HCT116 (cell line): Measurements from ENCODE around the gene TNFRSF17. TPM values are rescaled to one million over a fixed set of nuclear protein-coding genes. Genes with fewer than 3 reads are reported as not detected.

ENCODE experiments used
- ATAC-seq: fragments of 200-7000 bp; cut with Tn5 transposase; 2 replicates; pipeline ENCODE4 v1.9.1; 2020; ENCODE audit warnings: mild to moderate bottlenecking, moderate library complexity
- BruUV-seq: library from RNA; stranded (reverse); fragments of 400-500 nt; replicated peaks from 2 replicates; lab custom pipeline; 2021; lab: Mats Ljungman, UMichigan
- CTCF ChIA-PET: fragments of 300-600 bp; sonication (Branson Sonifier 250); formaldehyde crosslinking; loops from one replicate; lab custom pipeline; 2021; ENCODE audit warnings: antibody characterized with exemption; lab: Charles Lee
- POLR2A ChIA-PET: fragments of 300-600, 350-600 bp; sonication (Branson Sonifier 250); formaldehyde crosslinking; loops from one replicate; lab custom pipeline; 2021; ENCODE audit warnings: antibody characterized with exemption; lab: Charles Lee
- RAD21 ChIA-PET, 2 experiments: fragments of 300-600 bp; sonication (Branson Sonifier 250); formaldehyde crosslinking; loops; one replicate each; lab custom pipeline; 2023; ENCODE audit warnings: low total read pairs in 2 of 2; ENCODE audit not compliant: uncharacterized antibody in 2 of 2, unreplicated experiment in 2 of 2, low non-redundant PET in 1 of 2; lab: Charles Lee
- DNase-seq: peaks from one replicate; pipeline ENCODE4 v3.0.0-alpha.2; 2010; ENCODE audit warnings: low read depth, low spot score
- H2AFZ ChIP-seq: fragments of 200-600 bp; shearing (Covaris generic), sonication (generic); 2 replicates; pipeline ENCODE4 v1.6.1; 2017; ENCODE audit warnings: low read depth, mixed run types, mixed read lengths, antibody characterized with exemption, low read length; ENCODE audit not compliant: poor library complexity, severe bottlenecking
- H3K27ac ChIP-seq: 2 replicates; pipeline ENCODE4 v1.5.1; 2012; ENCODE audit warnings: low read depth, low read length
- H3K27me3 ChIP-seq: fragments of 200-600 bp; sonication (generic); 2 replicates; pipeline ENCODE4 v1.6.1; 2016; ENCODE audit warnings: mixed run types, low read length, mixed read lengths; ENCODE audit not compliant: insufficient read depth
- H3K36me3 ChIP-seq, 2 experiments: fragments of 200-500 bp in 1 of 2; fragments of 200-600 bp in 1 of 2; sonication (Bioruptor generic) in 1 of 2; sonication (generic) in 1 of 2; 2 replicates each; pipeline versions ENCODE4 v1.5.1 to v1.6.1; 2014 to 2016; ENCODE audit warnings: low read length in 2 of 2, inconsistent platforms in 1 of 2, mixed read lengths in 1 of 2, mixed run types in 1 of 2; ENCODE audit not compliant: insufficient read depth in 2 of 2, control insufficient read depth in 1 of 2
- H3K4me1 ChIP-seq, 2 experiments: fragments of 200-600 bp in 1 of 2; sonication (generic) in 1 of 2; 2 replicates each; pipeline versions ENCODE4 v1.5.1 to v1.6.1; 2012 to 2017; ENCODE audit warnings: low read length in 2 of 2, inconsistent platforms in 1 of 2, mild to moderate bottlenecking in 1 of 2, mixed read lengths in 1 of 2, mixed run types in 1 of 2, moderate library complexity in 1 of 2; ENCODE audit not compliant: insufficient read depth in 2 of 2, control insufficient read depth in 1 of 2
- H3K4me2 ChIP-seq: fragments of 200-600 bp; sonication (generic); 2 replicates; pipeline ENCODE4 v1.6.1; 2017; ENCODE audit warnings: mixed run types, low read length, mixed read lengths
- H3K4me3 ChIP-seq, 2 experiments: fragments of 200-600 bp in 1 of 2; sonication (generic) in 1 of 2; replicated peaks in 1 of 2; 2 replicates each; pipeline ENCODE4 v1.5.1; 2011 to 2016; ENCODE audit warnings: low read length in 2 of 2, control low read depth in 1 of 2, low read depth in 1 of 2, mild to moderate bottlenecking in 1 of 2, mixed read lengths in 1 of 2, mixed run types in 1 of 2
- H3K79me2 ChIP-seq: fragments of 200-600 bp; sonication (generic); 2 replicates; pipeline ENCODE4 v1.6.1; 2017; ENCODE audit warnings: mild to moderate bottlenecking, mixed run types, low read length, moderate library complexity, mixed read lengths; ENCODE audit not compliant: insufficient read depth
- H3K9ac ChIP-seq: fragments of 200-600 bp; sonication (generic); 2 replicates; pipeline ENCODE4 v1.6.1; 2016; ENCODE audit warnings: low read length, mixed read lengths
- H3K9me2 ChIP-seq: fragments of 200-600 bp; sonication (generic), shearing (Covaris generic); 2 replicates; pipeline ENCODE4 v1.6.1; 2017; ENCODE audit warnings: mixed run types, mild to moderate bottlenecking, moderate library complexity; ENCODE audit not compliant: insufficient read depth
- H3K9me3 ChIP-seq, 2 experiments: fragments of 200-500 bp in 1 of 2; fragments of 200-600 bp in 1 of 2; sonication (Bioruptor generic) in 1 of 2; sonication (generic) in 1 of 2; 2 replicates each; pipeline ENCODE4 v1.6.1; 2014 to 2017; ENCODE audit warnings: low read length in 2 of 2, mixed read lengths in 2 of 2, inconsistent platforms in 1 of 2, low read depth in 1 of 2, mild to moderate bottlenecking in 1 of 2, mixed run types in 1 of 2, moderate library complexity in 1 of 2; ENCODE audit not compliant: control insufficient read depth in 1 of 2, insufficient read depth in 1 of 2
- H4K20me1 ChIP-seq: fragments of 200-600 bp; sonication (generic), shearing (Covaris generic); 2 replicates; pipeline ENCODE4 v1.6.1; 2017; ENCODE audit warnings: mixed run types, mild to moderate bottlenecking, moderate library complexity; ENCODE audit not compliant: insufficient read depth
- CTCF ChIP-seq, 3 experiments: fragments of 200-600 bp in 1 of 3; sonication (generic) in 1 of 3; IDR thresholded peaks in 2 of 3; conservative IDR thresholded peaks in 1 of 3; 2 replicates each; pipeline ENCODE4 v1.5.1; 2012 to 2017; ENCODE audit warnings: low read depth in 2 of 3, low read length in 2 of 3, antibody characterized with exemption in 1 of 3, borderline replicate concordance in 1 of 3, control low read depth in 1 of 3, mild to moderate bottlenecking in 1 of 3, mixed read lengths in 1 of 3, mixed run types in 1 of 3, moderate library complexity in 1 of 3; ENCODE audit not compliant: insufficient read depth in 1 of 3
- RAD21 ChIP-seq: IDR thresholded peaks from 2 replicates; pipeline ENCODE4 v1.6.1; 2012; ENCODE audit warnings: low read depth, mild to moderate bottlenecking
- ZFX ChIP-seq: fragments of 450-650 bp; IDR thresholded peaks from 2 replicates; pipeline ENCODE4 v1.6.1; 2017
- intact Hi-C: fragments of 100-400 bp; cut with micrococcal nuclease; formaldehyde crosslinking; loops from 2 replicates; pipeline ENCODE4 v1.10.0; 2022
- total RNA-seq: library from RNA; stranded (reverse); gene quantifications from one replicate; pipeline ENCODE4 v1.2.1, GENCODE V29; 2021; ENCODE audit not compliant: unreplicated experiment

Gene TNFRSF17
- total RNA-seq, 1 experiment from 2014 or later, result not detected

GRCh38 chr16:11978080-11978479 is 13.1 kb downstream of the TNFRSF17 start:
- ATAC-seq (no peak), DNase-seq (no peak)
- peaks cover 0 to 4% of the 10 kb centered on the region in 2 experiments; a peak in 1 of 4 replicates for H3K36me3 ChIP-seq
- peak overlapping the region in 1 of 2 experiments; percentile 97; a peak in 2 of 4 replicates for H3K4me3 ChIP-seq
- H3K4me1 ChIP-seq, result peaks cover 2 to 18% of the 10 kb centered on the region in 2 experiments; a peak in 3 of 4 replicates
- H3K79me2 ChIP-seq, result peaks cover 9% of the 10 kb centered on the region; the same call in 1 of the 2 replicates
- H3K27ac ChIP-seq, result no peak overlapping the region
- intact Hi-C loops, result loop anchor here (5.0 kb wide), 1 partner anchor 61 kb away; the partner anchor contains the start of gene GSPT1
- POLR2A ChIA-PET, result no interaction called here
- no peak overlapping the region for H2AFZ ChIP-seq
- H3K4me2 ChIP-seq, result peak overlapping the region; percentile 90
- RAD21 ChIA-PET, result interaction anchor here in 1 of 2 experiments (1.0 kb wide), 1 partner anchor 90 kb away, joined by 3 read pairs; no protein-coding TSS in a partner anchor
- H3K27me3 ChIP-seq, result no peaks in the 10 kb centered on the region
- H3K9me3 ChIP-seq, result no peaks in the 10 kb centered on the region
- CTCF ChIA-PET, result no interaction called here
- BruUV-seq, result TSS peak; percentile 44
- TF ChIP-seq ZFX, result no peak
- H4K20me1 ChIP-seq, result no peaks in the 10 kb centered on the region
- H3K9ac ChIP-seq, result no peak overlapping the region
- no peaks in the 10 kb centered on the region for H3K9me2 ChIP-seq

GRCh38 chr16:11979013-11979672 is 14.1 kb downstream of the TNFRSF17 start:
- DNase-seq, result no peak
- Histone ChIP-seq H3K27me3 (no peaks in the 10 kb centered on the region), H3K4me2 (no peak overlapping the region), H3K4me1 (peaks cover 2 to 16% of the 10 kb centered on the region in 2 experiments; a peak in 3 of 4 replicates), H3K9ac (no peak overlapping the region), H3K9me3 (no peaks in the 10 kb centered on the region), H3K36me3 (no peaks in the 10 kb centered on the region), H4K20me1 (no peaks in the 10 kb centered on the region), H3K79me2 (peaks cover 9% of the 10 kb centered on the region; the same call in 1 of the 2 replicates), H2AFZ (no peak overlapping the region), H3K4me3 (no peak overlapping the region), H3K27ac (no peak overlapping the region), H3K9me2 (no peaks in the 10 kb centered on the region)
- intact Hi-C loops, result loop anchor here (5.0 kb wide), 1 partner anchor 62 kb away; the partner anchor contains the start of gene GSPT1
- no peak for TF ChIP-seq RAD21
- 0 out of 6 replicates have a peak, but pooled peaks of 1 of the 3 experiments have one; percentile 4 for TF ChIP-seq CTCF (IDR thresholded peaks at IDR 0.05 in 2 of 3, conservative IDR thresholded peaks at IDR 0.05 in 1 of 3; ENCODE audit: borderline replicate concordance in 1 of 3, insufficient read depth in 1 of 3, low read depth in 2 of 3, low read length in 2 of 3)
- ChIA-PET POLR2A (interaction anchor here (0.6 to 1.0 kb wide), 2 partner anchors 16 to 67 kb away, joined by 3 to 4 read pairs; no protein-coding TSS in a partner anchor), CTCF (no interaction called here), RAD21 (no interaction called here)
- BruUV-seq, result no TSS peak
- no peak for ATAC-seq
